ENCODE measurements around the gene SLC35G4. TPM values are rescaled to one million over a fixed set of nuclear protein-coding genes. Genes with fewer than 3 reads are reported as not detected.
A peak's percentile ranks its signal among the peaks of the same experiment; 100 is the strongest.

SLC35G4 gene
- total and polyA plus RNA-seq, 2 of the 4 experiments (the other 2 are of a cell fraction): not detected

DNA sequence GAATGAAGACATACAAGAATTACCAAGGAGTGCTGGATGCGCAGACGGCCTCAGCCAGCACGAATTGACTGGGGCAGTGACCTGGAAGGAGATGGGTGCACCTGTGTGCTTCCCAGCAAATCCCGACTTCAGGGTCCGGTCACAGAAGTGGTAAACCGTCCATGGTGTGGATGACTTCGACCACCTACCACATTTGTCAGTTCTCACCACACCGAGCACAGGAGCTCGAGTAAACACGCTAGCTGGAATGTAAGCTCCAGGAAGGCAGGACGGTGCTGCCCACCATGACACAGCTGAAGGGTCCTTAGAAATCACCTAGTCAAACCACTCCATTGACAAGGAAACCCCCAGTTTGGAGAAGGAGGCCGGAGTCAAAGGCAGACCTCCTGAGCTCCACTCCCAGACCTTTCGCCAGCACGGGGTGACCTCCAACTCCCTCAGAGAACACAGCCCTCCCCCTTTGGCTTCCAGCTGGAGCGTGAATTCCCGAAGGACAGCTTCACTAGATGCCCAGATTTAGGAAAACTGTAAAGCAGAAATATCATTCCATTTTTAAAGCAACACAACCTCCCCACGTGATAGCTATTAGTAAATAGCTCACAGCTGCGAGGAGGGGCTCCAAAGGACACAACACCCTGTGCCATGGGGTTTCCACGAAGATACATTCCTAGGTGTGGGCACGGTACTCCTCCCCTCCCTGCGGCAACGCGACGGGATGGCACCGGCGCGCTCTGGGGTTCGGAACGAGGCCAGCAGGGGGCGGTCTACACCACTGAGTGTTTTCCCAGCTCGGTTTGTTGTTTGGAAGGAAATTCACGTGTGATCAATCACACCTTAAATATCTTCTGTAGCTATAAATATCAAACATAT, 45.6 kb downstream of the SLC35G4 start:
- Histone ChIP-seq H3K14ac (replicated peaks; ENCODE audit: low read depth, low read length) (no peak overlapping the region), H3K4me2 (ENCODE audit: low read depth, low read length) (peak overlapping the region; percentile 43; the same call in 1 of the 2 replicates), H3K4ac (ENCODE audit: low read depth, low read length) (no peak overlapping the region), H3K27me3 (ENCODE audit: control insufficient read depth, insufficient read depth, low read length) (peaks cover 44% of the 10 kb centered on the region), H2AK9ac (replicated peaks; ENCODE audit: low read depth, low read length, poor library complexity) (no peak overlapping the region), H3K27ac (ENCODE audit: insufficient read depth, low read length) (no peak overlapping the region), H3K79me1 (ENCODE audit: low read depth in 1 of 2, low read length in 2 of 2) (no peaks in the 10 kb centered on the region), H4K8ac (ENCODE audit: low read depth in 2 of 2, low read length in 2 of 2) (no peak overlapping the region), H4K91ac (ENCODE audit: insufficient read depth, low read depth, low read length) (no peak overlapping the region), H3K23ac (ENCODE audit: low read depth, low read length) (no peak overlapping the region), H4K5ac (ENCODE audit: low read depth, low read length) (no peak overlapping the region), H2AK5ac (ENCODE audit: low read depth, low read length) (no peak overlapping the region), H3K4me1 (ENCODE audit: control insufficient read depth, insufficient read depth, low read length) (no peaks in the 10 kb centered on the region), H3K4me3 (ENCODE audit: insufficient read depth, low read depth, low read length) (no peak overlapping the region), H3K9ac (ENCODE audit: low read depth, low read length) (no peak overlapping the region), H3K18ac (ENCODE audit: low read depth, low read length) (no peak overlapping the region), H2BK5ac (ENCODE audit: low read depth, low read length, poor library complexity, severe bottlenecking) (no peak overlapping the region), H3K9me3 (ENCODE audit: control insufficient read depth, insufficient read depth, low read length) (0 out of 2 replicates have a peak, but pooled peaks cover under 1% of the 10 kb centered on the region), H3K9me1 (ENCODE audit: insufficient read depth, low read length) (no peaks in the 10 kb centered on the region), H2BK120ac (ENCODE audit: low read depth, low read length) (no peak overlapping the region), H2AFZ (replicated peaks; ENCODE audit: low read length, poor library complexity) (peak overlapping the region; percentile 67), H2BK20ac (ENCODE audit: low read depth, low read length) (no peak overlapping the region), H4K20me1 (ENCODE audit: insufficient read depth, low read length) (no peaks in the 10 kb centered on the region), H3K36me3 (ENCODE audit: control insufficient read depth, insufficient read depth, low read length) (no peaks in the 10 kb centered on the region), H2BK15ac (ENCODE audit: low read depth, low read length) (no peak overlapping the region), H3K56ac (ENCODE audit: extremely low read depth, insufficient read depth, low read length) (no peak overlapping the region)
- WGBS, 2 experiments (ENCODE audit: extremely low coverage in 2 of 2, insufficient read length in 1 of 2): 78% methylated on average over 4 of the region's 32 CpGs; no CpG with 5 or more reads in 1 of the 2 experiments
- intact Hi-C loops (cut with micrococcal nuclease): loop anchor here (1.0 to 5.0 kb wide), 5 partner anchors 77 to 582 kb away; no protein-coding TSS in a partner anchor
- in situ Hi-C loops (cut with MboI; ENCODE audit: low sequenced_read_pairs): no loop called here
- CTCF ChIA-PET: interaction anchor here (0.5 to 2.1 kb wide), 7 partner anchors 11 to 582 kb away, joined by 3 to 11 read pairs (median 4); no protein-coding TSS in a partner anchor
- no TSS peak for BruUV-seq (replicated peaks)
- dilution Hi-C loops (cut with HindIII; ENCODE audit: low sequenced_read_pairs, unreplicated experiment): no loop called here
- ATAC-seq (ENCODE audit: low read depth) (peak; percentile 93), DNase-seq (peak; percentile 4)
- POLR2A ChIA-PET (ENCODE audit: unreplicated experiment): no interaction called here
- TF ChIP-seq MAZ (IDR thresholded peaks at IDR 0.05; ENCODE audit: borderline replicate concordance, low read depth, low read length) (no peak), CHD1 (IDR thresholded peaks at IDR 0.05; ENCODE audit: low read depth, low read length) (no peak), MAFK (IDR thresholded peaks at IDR 0.05; ENCODE audit: low read depth, low read length) (no peak), SMC3 (IDR thresholded peaks at IDR 0.05; ENCODE audit: low read depth, low read length) (peak; percentile 47), MXI1 (IDR thresholded peaks at IDR 0.05; ENCODE audit: borderline replicate concordance, low read depth, low read length) (no peak), FOS (IDR thresholded peaks at IDR 0.05; ENCODE audit: low read depth, low read length) (no peak), RCOR1 (IDR thresholded peaks at IDR 0.05; ENCODE audit: insufficient replicate concordance, low read length) (no peak), RAD21 (IDR thresholded peaks at IDR 0.05; ENCODE audit: low read length) (peak; percentile 75), CEBPB (IDR thresholded peaks at IDR 0.05; ENCODE audit: low read depth, low read length) (no peak), NFE2L2 (IDR thresholded peaks at IDR 0.05; ENCODE audit: low read depth, low read length) (no peak), RFX5 (IDR thresholded peaks at IDR 0.05; ENCODE audit: low read depth, low read length) (no peak)
- TF ChIP-seq, protein P1, sequence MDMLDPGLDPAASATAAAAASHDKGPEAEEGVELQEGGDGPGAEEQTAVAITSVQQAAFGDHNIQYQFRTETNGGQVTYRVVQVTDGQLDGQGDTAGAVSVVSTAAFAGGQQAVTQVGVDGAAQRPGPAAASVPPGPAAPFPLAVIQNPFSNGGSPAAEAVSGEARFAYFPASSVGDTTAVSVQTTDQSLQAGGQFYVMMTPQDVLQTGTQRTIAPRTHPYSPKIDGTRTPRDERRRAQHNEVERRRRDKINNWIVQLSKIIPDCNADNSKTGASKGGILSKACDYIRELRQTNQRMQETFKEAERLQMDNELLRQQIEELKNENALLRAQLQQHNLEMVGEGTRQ (IDR thresholded peaks at IDR 0.05; ENCODE audit: low read depth, low read length): no peak
- TF ChIP-seq, protein P2, sequence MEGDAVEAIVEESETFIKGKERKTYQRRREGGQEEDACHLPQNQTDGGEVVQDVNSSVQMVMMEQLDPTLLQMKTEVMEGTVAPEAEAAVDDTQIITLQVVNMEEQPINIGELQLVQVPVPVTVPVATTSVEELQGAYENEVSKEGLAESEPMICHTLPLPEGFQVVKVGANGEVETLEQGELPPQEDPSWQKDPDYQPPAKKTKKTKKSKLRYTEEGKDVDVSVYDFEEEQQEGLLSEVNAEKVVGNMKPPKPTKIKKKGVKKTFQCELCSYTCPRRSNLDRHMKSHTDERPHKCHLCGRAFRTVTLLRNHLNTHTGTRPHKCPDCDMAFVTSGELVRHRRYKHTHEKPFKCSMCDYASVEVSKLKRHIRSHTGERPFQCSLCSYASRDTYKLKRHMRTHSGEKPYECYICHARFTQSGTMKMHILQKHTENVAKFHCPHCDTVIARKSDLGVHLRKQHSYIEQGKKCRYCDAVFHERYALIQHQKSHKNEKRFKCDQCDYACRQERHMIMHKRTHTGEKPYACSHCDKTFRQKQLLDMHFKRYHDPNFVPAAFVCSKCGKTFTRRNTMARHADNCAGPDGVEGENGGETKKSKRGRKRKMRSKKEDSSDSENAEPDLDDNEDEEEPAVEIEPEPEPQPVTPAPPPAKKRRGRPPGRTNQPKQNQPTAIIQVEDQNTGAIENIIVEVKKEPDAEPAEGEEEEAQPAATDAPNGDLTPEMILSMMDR (conservative IDR thresholded peaks at IDR 0.05; ENCODE audit: low read depth, low read length): peak; percentile 64
- TF ChIP-seq, protein P3, sequence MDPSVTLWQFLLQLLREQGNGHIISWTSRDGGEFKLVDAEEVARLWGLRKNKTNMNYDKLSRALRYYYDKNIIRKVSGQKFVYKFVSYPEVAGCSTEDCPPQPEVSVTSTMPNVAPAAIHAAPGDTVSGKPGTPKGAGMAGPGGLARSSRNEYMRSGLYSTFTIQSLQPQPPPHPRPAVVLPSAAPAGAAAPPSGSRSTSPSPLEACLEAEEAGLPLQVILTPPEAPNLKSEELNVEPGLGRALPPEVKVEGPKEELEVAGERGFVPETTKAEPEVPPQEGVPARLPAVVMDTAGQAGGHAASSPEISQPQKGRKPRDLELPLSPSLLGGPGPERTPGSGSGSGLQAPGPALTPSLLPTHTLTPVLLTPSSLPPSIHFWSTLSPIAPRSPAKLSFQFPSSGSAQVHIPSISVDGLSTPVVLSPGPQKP (IDR thresholded peaks at IDR 0.05; ENCODE audit: borderline replicate concordance, low read depth, low read length): no peak
